CD4-positive, CD25-positive, alpha-beta regulatory T cell (primary cell): ENCODE measurements around the gene SLU7. TPM values are rescaled to one million over a fixed set of nuclear protein-coding genes. Genes with fewer than 3 reads are reported as not detected.

ENCODE experiments used
- ATAC-seq, 2 donors: fragments of 150-1000 bp; cut with Tn5 transposase; one replicate each; pipeline ENCODE4 v1.10.0; 2021; ENCODE audit warnings: low read depth in 2 of 2, moderate number of reproducible peaks in 2 of 2, moderate library complexity in 1 of 2
- DNase-seq, 3 donors: peaks; one replicate each; pipeline versions ENCODE4 v3.0.0 to v3.0.0-alpha.2; 2012 to 2022; ENCODE audit warnings: mixed read lengths in 1 of 3
- H3K27ac ChIP-seq: one replicate; pipeline ENCODE4 v1.7.0; 2013; ENCODE audit warnings: mild to moderate bottlenecking, low read length; ENCODE audit not compliant: insufficient read depth, poor library complexity, severe bottlenecking
- H3K27me3 ChIP-seq: one replicate; pipeline ENCODE4 v1.7.0; 2013; ENCODE audit warnings: low read length; ENCODE audit not compliant: control insufficient read depth, insufficient read depth
- H3K36me3 ChIP-seq: one replicate; pipeline ENCODE4 v1.7.0; 2013; ENCODE audit warnings: mild to moderate bottlenecking, low read length, moderate library complexity; ENCODE audit not compliant: control insufficient read depth, insufficient read depth
- H3K4me1 ChIP-seq: 2 replicates; pipeline ENCODE4 v1.7.0; 2013; ENCODE audit warnings: mild to moderate bottlenecking, low read length; ENCODE audit not compliant: insufficient read depth, control insufficient read depth, poor library complexity, severe bottlenecking
- H3K4me3 ChIP-seq: one replicate; pipeline ENCODE4 v1.7.0; 2013; ENCODE audit warnings: low read depth, mild to moderate bottlenecking, low read length, moderate library complexity
- H3K9me3 ChIP-seq, 2 experiments: 1 replicate in 1 of 2; 2 replicates in 1 of 2; pipeline ENCODE4 v1.7.0; 2013; ENCODE audit warnings: low read length in 2 of 2, mild to moderate bottlenecking in 1 of 2, moderate library complexity in 1 of 2; ENCODE audit not compliant: control insufficient read depth in 2 of 2
- H3K27ac Mint-ChIP-seq, 3 donors: one replicate each; pipeline ENCODE4 v1.8.0; 2020 to 2022; ENCODE audit warnings: mild to moderate bottlenecking in 3 of 3, mixed read lengths in 3 of 3, moderate library complexity in 2 of 3
- H3K27me3 Mint-ChIP-seq: one replicate; pipeline ENCODE4 v1.8.0; 2022; ENCODE audit warnings: mild to moderate bottlenecking, mixed read lengths
- H3K36me3 Mint-ChIP-seq: one replicate; pipeline ENCODE4 v1.8.0; 2020; ENCODE audit warnings: mixed read lengths
- H3K4me1 Mint-ChIP-seq, 4 donors: one replicate each; pipeline ENCODE4 v1.8.0; 2020 to 2022; ENCODE audit warnings: mixed read lengths in 4 of 4, mild to moderate bottlenecking in 1 of 4
- H3K4me3 Mint-ChIP-seq, 4 donors: one replicate each; pipeline ENCODE4 v1.8.0; 2020 to 2022; ENCODE audit warnings: mild to moderate bottlenecking in 4 of 4, mixed read lengths in 4 of 4, moderate library complexity in 3 of 4
- H3K9me3 Mint-ChIP-seq, 7 donors: one replicate each; pipeline ENCODE4 v1.8.0; 2020 to 2022; ENCODE audit warnings: mixed read lengths in 7 of 7, mild to moderate bottlenecking in 3 of 7, moderate library complexity in 2 of 7
- polyA plus RNA-seq, 4 donors: library from polyadenylated mRNA; unstranded; fragments of 300-500 nt; fragmentation: Illumina TruSeq; gene quantifications; one replicate each; pipeline ENCODE4 v1.2.3, GENCODE V29; 2021
- total RNA-seq: library from RNA; stranded (reverse); gene quantifications from one replicate; pipeline ENCODE4 v1.2.3, GENCODE V29; 2022

Gene SLU7
- total and polyA plus RNA-seq, 5 donors from 2014 or later = 69.8 to 115 (median 103) TPM

DNA sequence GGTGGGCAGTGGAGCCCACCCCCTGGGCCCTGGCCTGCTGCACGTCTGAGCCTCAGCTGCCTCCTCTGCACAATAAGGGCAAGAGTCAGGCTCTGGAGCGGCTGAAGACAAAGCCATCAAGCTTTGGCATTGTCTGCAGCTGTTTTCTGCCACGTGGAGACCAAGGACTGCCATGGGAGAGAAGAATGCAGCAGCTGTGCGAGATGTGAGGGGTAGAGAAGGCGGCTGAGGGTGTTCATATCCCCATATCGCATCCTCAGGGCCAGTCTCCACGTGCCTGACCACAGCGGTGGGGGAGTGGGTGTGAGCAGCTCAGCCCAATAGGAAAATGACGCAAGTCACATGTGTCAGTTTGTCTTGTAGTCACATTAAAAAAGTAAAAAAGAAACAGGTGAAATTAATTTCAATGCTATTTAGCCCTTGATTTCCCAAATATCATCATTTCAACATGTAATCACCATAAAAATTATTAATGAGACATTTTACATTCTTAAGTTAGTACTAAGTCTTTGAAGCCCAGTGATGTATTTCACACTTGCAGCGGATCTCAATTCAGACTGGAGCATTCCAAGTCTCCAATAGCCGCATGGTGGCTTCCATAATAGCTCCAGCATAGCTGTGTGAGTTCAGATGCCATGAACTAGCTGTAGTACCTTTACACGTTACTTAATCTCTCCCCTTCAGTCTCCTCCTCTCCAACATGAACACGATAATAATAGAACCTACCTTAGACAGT, 55.1 kb downstream of the SLU7 start:
- no peaks in the 10 kb centered on the region for H3K9me3 ChIP-seq
- Mint-ChIP-seq H3K27ac (no peak overlapping the region), H3K9me3 (peaks cover 0 to 1% (median 0%) of the 10 kb centered on the region in 7 donors), H3K36me3 (no peaks in the 10 kb centered on the region), H3K27me3 (peaks cover 43% of the 10 kb centered on the region), H3K4me3 (no peak overlapping the region), H3K4me1 (peaks cover 0 to 1% (median 0%) of the 10 kb centered on the region in 4 donors)
- H3K4me1 ChIP-seq = no peaks in the 10 kb centered on the region
- no peak overlapping the region for H3K4me3 ChIP-seq
- H3K36me3 ChIP-seq = no peaks in the 10 kb centered on the region
- no peak for ATAC-seq
- no peak overlapping the region for H3K27ac ChIP-seq
- DNase-seq = no peak
- H3K27me3 ChIP-seq = peaks cover 10% of the 10 kb centered on the region

DNA sequence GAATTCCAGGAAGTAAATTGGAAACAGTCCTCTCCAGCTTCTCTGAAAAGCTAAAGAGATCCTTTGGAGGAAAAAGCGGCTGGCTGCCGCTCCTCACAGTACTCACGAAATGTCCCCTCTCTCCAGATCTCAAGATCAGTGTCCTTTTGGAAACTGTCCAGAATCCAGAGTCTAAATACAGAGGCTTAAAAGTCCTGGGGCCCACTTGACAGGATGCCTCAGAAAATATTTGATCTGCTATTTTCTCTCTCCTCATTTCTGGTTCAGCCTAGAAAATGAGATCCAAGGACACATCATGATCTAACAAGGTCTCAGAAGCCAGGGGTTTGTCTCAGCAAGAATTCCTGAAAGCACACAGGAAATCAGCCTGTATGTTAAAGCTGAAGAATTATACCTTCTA, 55.7 kb downstream of the SLU7 start:
- H3K36me3 Mint-ChIP-seq = no peaks in the 10 kb centered on the region
- H3K4me3 ChIP-seq = no peak overlapping the region
- no peaks in the 10 kb centered on the region for H3K9me3 ChIP-seq
- H3K27ac Mint-ChIP-seq = no peak overlapping the region
- no peak overlapping the region for H3K4me3 Mint-ChIP-seq
- H3K4me1 ChIP-seq = no peaks in the 10 kb centered on the region
- H3K9me3 Mint-ChIP-seq = peaks cover 0 to 1% (median 0%) of the 10 kb centered on the region in 7 donors
- no peak overlapping the region for H3K27ac ChIP-seq
- DNase-seq (no peak), ATAC-seq (no peak)
- no peaks in the 10 kb centered on the region for H3K36me3 ChIP-seq
- peaks cover 38% of the 10 kb centered on the region for H3K27me3 Mint-ChIP-seq
- peaks cover 5% of the 10 kb centered on the region for H3K27me3 ChIP-seq
- no peaks in the 10 kb centered on the region for H3K4me1 Mint-ChIP-seq

DNA sequence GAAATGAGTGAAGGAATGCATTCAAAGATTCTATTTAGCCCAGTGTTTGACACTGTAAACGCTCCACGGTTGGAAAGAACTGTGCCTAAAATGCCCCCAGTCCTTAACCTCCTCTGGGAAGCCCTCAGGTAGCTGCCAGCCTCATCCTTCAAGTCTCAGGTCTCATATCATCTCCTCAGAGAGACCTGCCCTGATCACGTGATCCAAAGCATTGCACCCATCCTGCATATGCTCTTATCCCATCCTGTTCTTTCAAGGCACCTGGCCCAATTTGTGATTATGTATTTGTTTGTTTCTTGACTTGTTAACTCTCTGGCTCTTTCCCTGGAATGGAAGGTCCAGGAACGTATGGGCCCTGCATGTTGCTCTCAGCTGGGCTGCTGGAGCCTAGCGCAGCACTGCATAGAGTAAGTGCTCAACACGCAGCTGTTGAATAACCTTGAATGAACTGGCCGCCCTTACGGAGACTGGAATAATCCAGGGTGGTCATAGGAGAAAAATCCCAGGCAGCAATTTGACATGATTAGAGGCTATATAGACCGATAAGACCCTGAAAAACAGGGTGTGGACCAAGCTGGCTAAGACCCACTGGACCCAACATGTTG, 57.2 kb downstream of the SLU7 start:
- ATAC-seq = no peak
- no peaks in the 10 kb centered on the region for H3K36me3 Mint-ChIP-seq
- peaks cover 34% of the 10 kb centered on the region for H3K27me3 Mint-ChIP-seq

DNA sequence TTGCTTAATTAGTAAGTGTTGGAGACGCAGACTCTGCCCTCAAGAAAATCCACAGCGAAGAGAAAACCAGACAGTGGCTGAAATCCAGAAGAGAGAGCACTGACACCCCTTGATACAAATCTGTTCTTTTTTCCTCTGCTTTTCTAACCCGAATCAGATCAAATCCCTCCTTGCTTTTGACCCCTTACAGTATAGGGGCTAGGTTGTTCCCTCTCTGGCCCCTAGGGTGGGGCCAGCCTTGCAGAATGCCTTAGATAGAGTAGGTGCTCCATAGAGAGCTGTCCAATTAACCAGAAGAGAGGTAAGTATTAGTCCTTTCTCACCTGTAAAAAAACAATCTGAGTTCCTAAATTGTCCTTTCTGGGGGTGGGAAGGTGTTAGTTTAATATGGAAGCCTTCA, 58.6 kb downstream of the SLU7 start:
- no peak for DNase-seq
- no peak for ATAC-seq
- Mint-ChIP-seq H3K4me3 (no peak overlapping the region), H3K4me1 (no peaks in the 10 kb centered on the region), H3K27me3 (peaks cover 27% of the 10 kb centered on the region), H3K27ac (no peak overlapping the region), H3K9me3 (peaks cover 0 to 1% (median 0%) of the 10 kb centered on the region in 7 donors), H3K36me3 (no peaks in the 10 kb centered on the region)
- Histone ChIP-seq H3K27me3 (peaks cover 2% of the 10 kb centered on the region), H3K27ac (no peak overlapping the region), H3K4me3 (no peak overlapping the region), H3K4me1 (no peaks in the 10 kb centered on the region), H3K36me3 (no peaks in the 10 kb centered on the region), H3K9me3 (no peaks in the 10 kb centered on the region)

More for the DNA sequence above, 57.2 kb downstream of the SLU7 start:
- H3K4me3 ChIP-seq = no peak overlapping the region
- Mint-ChIP-seq H3K4me1 (no peaks in the 10 kb centered on the region), H3K4me3 (no peak overlapping the region), H3K9me3 (peaks cover 0 to 1% (median 0%) of the 10 kb centered on the region in 7 donors), H3K27ac (no peak overlapping the region)
- H3K36me3 ChIP-seq = no peaks in the 10 kb centered on the region
- no peak for DNase-seq
- no peaks in the 10 kb centered on the region for H3K4me1 ChIP-seq
- no peak overlapping the region for H3K27ac ChIP-seq
- H3K9me3 ChIP-seq = no peaks in the 10 kb centered on the region
- peaks cover 5% of the 10 kb centered on the region for H3K27me3 ChIP-seq

DNA sequence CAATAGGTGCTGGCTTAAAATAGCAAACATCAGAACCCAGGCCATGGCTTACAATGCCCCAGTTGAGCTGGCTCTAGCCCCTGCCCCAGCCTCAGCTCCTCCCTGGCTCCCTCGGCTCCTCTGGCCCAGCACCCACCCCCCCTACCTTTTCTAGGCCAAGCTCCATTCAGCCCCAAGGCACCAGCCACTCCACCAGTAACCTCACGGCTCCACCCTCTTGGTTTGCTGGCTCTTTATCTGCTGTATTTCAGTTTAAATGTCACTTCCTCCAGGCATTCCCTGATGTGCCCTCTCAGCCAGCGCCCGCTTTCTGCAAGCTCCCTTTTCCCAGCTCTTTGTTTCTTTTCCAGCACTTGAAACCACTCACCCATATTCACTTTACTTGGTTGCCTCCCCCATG, 59.1 kb downstream of the SLU7 start:
- no peaks in the 10 kb centered on the region for H3K4me1 ChIP-seq
- no peaks in the 10 kb centered on the region for H3K36me3 Mint-ChIP-seq
- no peaks in the 10 kb centered on the region for H3K9me3 ChIP-seq
- H3K36me3 ChIP-seq = no peaks in the 10 kb centered on the region
- H3K27me3 ChIP-seq = peaks cover 2% of the 10 kb centered on the region
- ATAC-seq = no peak
- DNase-seq = no peak
- H3K4me3 Mint-ChIP-seq = no peak overlapping the region
- no peaks in the 10 kb centered on the region for H3K4me1 Mint-ChIP-seq
- H3K4me3 ChIP-seq = no peak overlapping the region
- peaks cover 24% of the 10 kb centered on the region for H3K27me3 Mint-ChIP-seq
- H3K9me3 Mint-ChIP-seq = peaks cover 0 to 1% (median 0%) of the 10 kb centered on the region in 7 donors
- H3K27ac ChIP-seq = no peak overlapping the region
- no peak overlapping the region for H3K27ac Mint-ChIP-seq

DNA sequence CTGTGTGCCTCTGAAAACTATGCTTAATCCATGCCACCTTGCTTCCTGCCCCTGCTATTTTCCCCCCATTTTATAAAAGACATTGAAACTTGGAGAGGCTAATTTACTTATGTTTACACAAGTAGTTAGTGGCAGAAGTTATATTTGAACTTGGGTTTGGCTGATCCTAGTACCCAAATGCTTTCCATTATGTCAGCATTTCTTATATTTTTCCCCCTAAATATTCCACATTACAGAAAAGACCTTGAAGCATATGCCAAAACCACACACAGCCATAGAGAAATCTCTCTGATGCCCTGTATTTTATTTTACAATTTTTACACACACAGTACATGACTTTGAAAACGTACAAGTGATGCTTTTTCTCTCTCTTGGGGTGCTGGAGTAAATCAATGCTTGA, 59.6 kb downstream of the SLU7 start:
- ATAC-seq = no peak
- no peak for DNase-seq

DNA sequence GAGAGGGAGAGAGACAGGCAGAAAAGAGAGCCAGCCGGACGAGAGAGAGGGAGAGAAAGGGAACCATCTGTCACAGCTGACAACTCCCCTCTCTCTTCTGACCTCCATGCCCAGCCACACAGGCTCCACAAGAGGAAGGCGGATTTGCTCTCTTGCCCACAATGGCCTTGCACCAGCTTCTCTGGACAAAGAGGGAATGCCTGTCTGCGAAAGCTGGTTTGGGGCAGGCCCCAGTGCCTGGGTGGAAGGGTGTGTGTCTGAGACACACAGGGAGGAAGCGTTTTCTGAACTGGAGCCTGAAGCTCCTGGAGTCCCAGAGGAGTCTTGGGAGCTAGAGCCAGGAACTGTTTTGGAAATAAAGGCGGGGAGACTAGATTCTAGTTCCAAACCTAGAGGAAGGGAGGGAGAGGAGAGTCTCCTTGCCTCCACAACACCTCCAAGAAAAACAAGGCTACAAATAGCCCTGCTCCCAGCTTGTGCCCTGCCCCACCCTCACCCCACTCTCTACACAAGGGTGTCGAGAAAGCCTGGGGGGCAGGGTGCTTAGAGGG, 60.9 kb downstream of the SLU7 start:
- H3K4me1 Mint-ChIP-seq = no peaks in the 10 kb centered on the region
- H3K4me1 ChIP-seq = no peaks in the 10 kb centered on the region
- no peaks in the 10 kb centered on the region for H3K36me3 ChIP-seq
- H3K27me3 ChIP-seq = no peaks in the 10 kb centered on the region
- H3K9me3 Mint-ChIP-seq = peaks cover 0 to 1% (median 0%) of the 10 kb centered on the region in 7 donors
- H3K27ac ChIP-seq = no peak overlapping the region
- peaks cover 13% of the 10 kb centered on the region for H3K27me3 Mint-ChIP-seq
- no peaks in the 10 kb centered on the region for H3K36me3 Mint-ChIP-seq
- H3K9me3 ChIP-seq = no peaks in the 10 kb centered on the region
- ATAC-seq (no peak), DNase-seq (no peak)
- no peak overlapping the region for H3K27ac Mint-ChIP-seq
- no peak overlapping the region for H3K4me3 ChIP-seq
- no peak overlapping the region for H3K4me3 Mint-ChIP-seq

More for the DNA sequence above, 59.6 kb downstream of the SLU7 start:
- H3K4me3 ChIP-seq = no peak overlapping the region
- no peaks in the 10 kb centered on the region for H3K36me3 ChIP-seq
- peaks cover 19% of the 10 kb centered on the region for H3K27me3 Mint-ChIP-seq
- H3K36me3 Mint-ChIP-seq = no peaks in the 10 kb centered on the region
- peaks cover 0 to 1% (median 0%) of the 10 kb centered on the region in 7 donors for H3K9me3 Mint-ChIP-seq
- H3K4me3 Mint-ChIP-seq = no peak overlapping the region
- no peaks in the 10 kb centered on the region for H3K9me3 ChIP-seq
- H3K4me1 Mint-ChIP-seq = no peaks in the 10 kb centered on the region
- no peak overlapping the region for H3K27ac Mint-ChIP-seq
- no peaks in the 10 kb centered on the region for H3K4me1 ChIP-seq
- no peak overlapping the region for H3K27ac ChIP-seq
- H3K27me3 ChIP-seq = no peaks in the 10 kb centered on the region
